Lung (tissue), 13 donors: ENCODE measurements around the gene NACA. TPM values are rescaled to one million over a fixed set of nuclear protein-coding genes. Genes with fewer than 3 reads are reported as not detected.

Source experiments
- ATAC-seq: fragments of 200-7000 bp; cut with Tn5 transposase; one replicate; pipeline ENCODE4 v1.9.1; 2020; ENCODE audit warnings: moderate number of reproducible peaks; ENCODE audit not compliant: insufficient read depth, low FRiP score
- DNase-seq, 3 donors: peaks; one replicate each; pipeline ENCODE4 v3.0.0-alpha.2; 2013 to 2017
- H3K27ac ChIP-seq, 2 donors: one replicate each; pipeline ENCODE4 v1.5.1; 2013; ENCODE audit warnings: mild to moderate bottlenecking in 2 of 2, moderate library complexity in 2 of 2, control low read depth in 1 of 2, inconsistent platforms in 1 of 2, low read depth in 1 of 2, low read length in 1 of 2
- H3K27me3 ChIP-seq, 3 donors: one replicate each; pipeline ENCODE4 v1.5.1; 2013; ENCODE audit warnings: low read length in 2 of 3; ENCODE audit not compliant: control insufficient read depth in 3 of 3, insufficient read depth in 3 of 3
- H3K36me3 ChIP-seq, 4 donors: one replicate each; pipeline ENCODE4 v1.5.1; 2013; ENCODE audit warnings: low read length in 4 of 4, mild to moderate bottlenecking in 1 of 4, moderate library complexity in 1 of 4; ENCODE audit not compliant: control insufficient read depth in 4 of 4, insufficient read depth in 4 of 4
- H3K4me1 ChIP-seq, 5 donors: one replicate each; pipeline ENCODE4 v1.5.1; 2013; ENCODE audit warnings: low read length in 5 of 5, mild to moderate bottlenecking in 2 of 5, moderate library complexity in 1 of 5; ENCODE audit not compliant: control insufficient read depth in 5 of 5, insufficient read depth in 5 of 5
- H3K4me3 ChIP-seq: one replicate; pipeline ENCODE4 v1.5.1; 2013; ENCODE audit warnings: mild to moderate bottlenecking, control low read depth, moderate library complexity
- H3K9ac ChIP-seq, 2 donors: one replicate each; pipeline ENCODE4 v1.5.1; 2013; ENCODE audit warnings: low read length in 2 of 2, control low read depth in 1 of 2; ENCODE audit not compliant: insufficient read depth in 1 of 2
- H3K9me3 ChIP-seq, 4 donors: one replicate each; pipeline ENCODE4 v1.5.1; 2013; ENCODE audit warnings: low read length in 3 of 4, mild to moderate bottlenecking in 1 of 4, moderate library complexity in 1 of 4; ENCODE audit not compliant: control insufficient read depth in 4 of 4, insufficient read depth in 3 of 4
- CTCF ChIP-seq: IDR thresholded peaks from 2 replicates; pipeline ENCODE4 v1.5.1; 2012; ENCODE audit warnings: mild to moderate bottlenecking; ENCODE audit errors: control extremely low read depth, extremely low read depth
- WGBS, 2 donors: extraction: QIAGEN DNeasy Blood & Tissue Kit; methylation state at CpG; one replicate each; pipeline ENCODE4 v1.1.7; 2013; 5-methylcytosine and 5-hydroxymethylcytosine counted together
- polyA plus RNA-seq, 2 donors: library from polyadenylated mRNA; stranded (reverse); fragments of 200-250 nt; gene quantifications; one replicate each; pipeline ENCODE4 v1.2.1, GENCODE V29; 2013
- small RNA-seq: library from RNA; depleted of rRNA; stranded (forward); fragments of <200 nt; gene quantifications from one replicate; pipeline ENCODE3, GENCODE V24; 2014; ENCODE audit warnings: low replicate concordance
- total RNA-seq, 2 donors: library from RNA; depleted of rRNA in 1 of 2; stranded (reverse); fragments of >200 nt in 1 of 2; gene quantifications; one replicate each; pipeline ENCODE4 v1.2.1, GENCODE V29; 2014 to 2021
- donor health status: control.
- donor health status: control.
- donor health status: Bipolar disorder and iron deficiency.
- donor health status: healthy.
- donor health status: DM: yes; HTN: yes; CAD: no.

NACA gene
- total and polyA plus RNA-seq, 4 donors, result 488 to 1,734 (median 1,161) TPM

- TF ChIP-seq CTCF, result no peak
- 78 to 86% methylated on average over 4 of the region's 4 CpGs for WGBS, 2 donors
- Histone ChIP-seq H3K27me3 (no peaks in the 10 kb centered on the region), H3K36me3 (peaks cover 23 to 39% (median 31%) of the 10 kb centered on the region in 4 donors), H3K4me1 (no peaks in the 10 kb centered on the region), H3K27ac (no peak overlapping the region), H3K9me3 (no peaks in the 10 kb centered on the region), H3K4me3 (no peak overlapping the region), H3K9ac (no peak overlapping the region)
- ATAC-seq, result no peak
- no peak for DNase-seq
Measured at GRCh38 chr12:56670836-56671235, 54.3 kb downstream of the NACA start.

GRCh38 chr12:56668197-56668457, 57.0 kb downstream of the NACA start:
- Histone ChIP-seq H3K27me3 (no peaks in the 10 kb centered on the region), H3K4me1 (no peaks in the 10 kb centered on the region), H3K36me3 (peaks cover 25 to 51% (median 41%) of the 10 kb centered on the region in 4 donors), H3K27ac (no peak overlapping the region), H3K4me3 (no peak overlapping the region), H3K9ac (no peak overlapping the region), H3K9me3 (no peaks in the 10 kb centered on the region)
- DNase-seq, result no peak
- no peak for ATAC-seq
- 88 to 91% methylated on average over 2 of the region's 2 CpGs for WGBS, 2 donors
- no peak for TF ChIP-seq CTCF

Small RNA genes lying within 50 kb of the gene (small RNA-seq; reads per million reads assigned to genes)
- gene RN7SL809P, result not detected

Other genes starting within 250 kb of the NACA start
- gene GLS2, start 237.1 kb downstream of the NACA start, total RNA-seq, result 1 to 10 TPM; 2.6 to 4.8 TPM
- gene GLS2, start 237.1 kb downstream of the NACA start, polyA plus RNA-seq, result 1 to 10 TPM; 1.1 to 4.5 TPM
- 10 to 100 TPM; 56.3 to 71.0 TPM for gene RBMS2, start 203.5 kb downstream of the NACA start, total RNA-seq
- gene RBMS2, start 203.5 kb downstream of the NACA start, polyA plus RNA-seq, result 10 to 100 TPM; 16.3 to 29.1 TPM
- gene BAZ2A, start 95.0 kb downstream of the NACA start, total RNA-seq, result 10 to 100 TPM; 81.4 to 92.0 TPM
- 10 to 100 TPM; 31.3 to 39.6 TPM for gene BAZ2A, start 95.0 kb downstream of the NACA start, polyA plus RNA-seq
- 100 to 1,000 TPM; 249 to 529 TPM for gene ATP5F1B, start 79.3 kb downstream of the NACA start, total RNA-seq
- 100 to 1,000 TPM; 216 to 537 TPM for gene ATP5F1B, start 79.3 kb downstream of the NACA start, polyA plus RNA-seq
- gene PTGES3, start 37.0 kb downstream of the NACA start, total RNA-seq, result 100 to 1,000 TPM; 155 to 180 TPM
- gene PTGES3, start 37.0 kb downstream of the NACA start, polyA plus RNA-seq, result 100 to 1,000 TPM in 1 of 2 donors, 10 to 100 TPM in 1; 88.6 to 149 TPM
- 1 to 10 TPM; 5.5 to 9.9 TPM for gene PRIM1, start 27.0 kb upstream of the NACA start, total RNA-seq
- 1 to 10 TPM; 3.1 to 4.4 TPM for gene PRIM1, start 27.0 kb upstream of the NACA start, polyA plus RNA-seq
- 100 to 1,000 TPM in 1 of 2 donors, 10 to 100 TPM in 1; 34.3 to 107 TPM for gene HSD17B6, start 38.0 kb upstream of the NACA start, total RNA-seq
- 10 to 100 TPM; 10.7 to 45.3 TPM for gene HSD17B6, start 38.0 kb upstream of the NACA start, polyA plus RNA-seq
- not detected for gene SDR9C7, start 209.1 kb upstream of the NACA start, total RNA-seq
- not detected for gene SDR9C7, start 209.1 kb upstream of the NACA start, polyA plus RNA-seq
- gene RDH16, start 232.3 kb upstream of the NACA start, total RNA-seq, result under 1 TPM; 0.31 to 0.68 TPM
- under 1 TPM; 0.11 to 0.45 TPM for gene RDH16, start 232.3 kb upstream of the NACA start, polyA plus RNA-seq